GM18498 (cell line): ENCODE measurements around the gene ADRA2A.

Experiments used
- ATAC-seq: cut with Tn5 transposase; IDR thresholded peaks from one replicate; pipeline ENCODE4 v1.9.1; 2021; ENCODE audit warnings: mild to moderate bottlenecking, moderate library complexity; ENCODE audit not compliant: unreplicated experiment

Gene ADRA2A

DNA sequence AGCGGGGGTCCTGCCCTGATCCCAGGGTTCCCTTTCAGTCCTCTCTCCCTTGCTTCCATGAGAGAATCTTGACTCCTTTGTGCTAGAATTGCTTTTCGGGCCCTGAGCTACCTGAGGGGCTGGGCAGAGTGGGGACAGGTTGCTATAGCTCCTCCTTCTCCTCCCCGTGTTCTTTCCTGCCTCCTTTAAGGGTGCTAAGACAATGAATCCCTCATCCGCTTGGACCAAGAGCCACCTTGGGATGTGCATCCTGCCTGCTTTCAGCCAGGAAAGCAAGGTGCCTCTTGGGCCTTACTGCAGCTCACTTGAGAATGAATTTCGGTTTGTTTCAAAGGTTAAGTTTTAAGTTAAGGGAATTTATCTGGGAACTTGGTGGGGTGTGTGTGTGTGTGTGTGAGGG lies 53.6 kb downstream of the ADRA2A start:
- no peak for ATAC-seq
